HCT116 (cell line): ENCODE results near the gene VPS41. TPM values are rescaled to one million over a fixed set of nuclear protein-coding genes. Genes with fewer than 3 reads are reported as not detected.

Source experiments
- ATAC-seq: fragments of 200-7000 bp; cut with Tn5 transposase; 2 replicates; pipeline ENCODE4 v1.9.1; 2020; ENCODE audit warnings: mild to moderate bottlenecking, moderate library complexity
- BruUV-seq: library from RNA; stranded (reverse); fragments of 400-500 nt; replicated peaks from 2 replicates; lab custom pipeline; 2021; lab: Mats Ljungman, UMichigan
- CTCF ChIA-PET: fragments of 300-600 bp; sonication (Branson Sonifier 250); formaldehyde crosslinking; loops from one replicate; lab custom pipeline; 2021; ENCODE audit warnings: antibody characterized with exemption; lab: Charles Lee
- POLR2A ChIA-PET: fragments of 300-600, 350-600 bp; sonication (Branson Sonifier 250); formaldehyde crosslinking; loops from one replicate; lab custom pipeline; 2021; ENCODE audit warnings: antibody characterized with exemption; lab: Charles Lee
- RAD21 ChIA-PET, 2 experiments: fragments of 300-600 bp; sonication (Branson Sonifier 250); formaldehyde crosslinking; loops; one replicate each; lab custom pipeline; 2023; ENCODE audit warnings: low total read pairs in 2 of 2; ENCODE audit not compliant: uncharacterized antibody in 2 of 2, unreplicated experiment in 2 of 2, low non-redundant PET in 1 of 2; lab: Charles Lee
- DNase-seq: peaks from one replicate; pipeline ENCODE4 v3.0.0-alpha.2; 2010; ENCODE audit warnings: low read depth, low spot score
- H2AFZ ChIP-seq: fragments of 200-600 bp; shearing (Covaris generic), sonication (generic); 2 replicates; pipeline ENCODE4 v1.6.1; 2017; ENCODE audit warnings: low read depth, mixed run types, mixed read lengths, antibody characterized with exemption, low read length; ENCODE audit not compliant: poor library complexity, severe bottlenecking
- H3K27ac ChIP-seq: 2 replicates; pipeline ENCODE4 v1.5.1; 2012; ENCODE audit warnings: low read depth, low read length
- H3K27me3 ChIP-seq: fragments of 200-600 bp; sonication (generic); 2 replicates; pipeline ENCODE4 v1.6.1; 2016; ENCODE audit warnings: mixed run types, low read length, mixed read lengths; ENCODE audit not compliant: insufficient read depth
- H3K36me3 ChIP-seq, 2 experiments: fragments of 200-500 bp in 1 of 2; fragments of 200-600 bp in 1 of 2; sonication (Bioruptor generic) in 1 of 2; sonication (generic) in 1 of 2; 2 replicates each; pipeline versions ENCODE4 v1.5.1 to v1.6.1; 2014 to 2016; ENCODE audit warnings: low read length in 2 of 2, inconsistent platforms in 1 of 2, mixed read lengths in 1 of 2, mixed run types in 1 of 2; ENCODE audit not compliant: insufficient read depth in 2 of 2, control insufficient read depth in 1 of 2
- H3K4me1 ChIP-seq, 2 experiments: fragments of 200-600 bp in 1 of 2; sonication (generic) in 1 of 2; 2 replicates each; pipeline versions ENCODE4 v1.5.1 to v1.6.1; 2012 to 2017; ENCODE audit warnings: low read length in 2 of 2, inconsistent platforms in 1 of 2, mild to moderate bottlenecking in 1 of 2, mixed read lengths in 1 of 2, mixed run types in 1 of 2, moderate library complexity in 1 of 2; ENCODE audit not compliant: insufficient read depth in 2 of 2, control insufficient read depth in 1 of 2
- H3K4me2 ChIP-seq: fragments of 200-600 bp; sonication (generic); 2 replicates; pipeline ENCODE4 v1.6.1; 2017; ENCODE audit warnings: mixed run types, low read length, mixed read lengths
- H3K4me3 ChIP-seq, 2 experiments: fragments of 200-600 bp in 1 of 2; sonication (generic) in 1 of 2; replicated peaks in 1 of 2; 2 replicates each; pipeline ENCODE4 v1.5.1; 2011 to 2016; ENCODE audit warnings: low read length in 2 of 2, control low read depth in 1 of 2, low read depth in 1 of 2, mild to moderate bottlenecking in 1 of 2, mixed read lengths in 1 of 2, mixed run types in 1 of 2
- H3K79me2 ChIP-seq: fragments of 200-600 bp; sonication (generic); 2 replicates; pipeline ENCODE4 v1.6.1; 2017; ENCODE audit warnings: mild to moderate bottlenecking, mixed run types, low read length, moderate library complexity, mixed read lengths; ENCODE audit not compliant: insufficient read depth
- H3K9ac ChIP-seq: fragments of 200-600 bp; sonication (generic); 2 replicates; pipeline ENCODE4 v1.6.1; 2016; ENCODE audit warnings: low read length, mixed read lengths
- H3K9me2 ChIP-seq: fragments of 200-600 bp; sonication (generic), shearing (Covaris generic); 2 replicates; pipeline ENCODE4 v1.6.1; 2017; ENCODE audit warnings: mixed run types, mild to moderate bottlenecking, moderate library complexity; ENCODE audit not compliant: insufficient read depth
- H3K9me3 ChIP-seq, 2 experiments: fragments of 200-500 bp in 1 of 2; fragments of 200-600 bp in 1 of 2; sonication (Bioruptor generic) in 1 of 2; sonication (generic) in 1 of 2; 2 replicates each; pipeline ENCODE4 v1.6.1; 2014 to 2017; ENCODE audit warnings: low read length in 2 of 2, mixed read lengths in 2 of 2, inconsistent platforms in 1 of 2, low read depth in 1 of 2, mild to moderate bottlenecking in 1 of 2, mixed run types in 1 of 2, moderate library complexity in 1 of 2; ENCODE audit not compliant: control insufficient read depth in 1 of 2, insufficient read depth in 1 of 2
- H4K20me1 ChIP-seq: fragments of 200-600 bp; sonication (generic), shearing (Covaris generic); 2 replicates; pipeline ENCODE4 v1.6.1; 2017; ENCODE audit warnings: mixed run types, mild to moderate bottlenecking, moderate library complexity; ENCODE audit not compliant: insufficient read depth
- CBX3 ChIP-seq: IDR thresholded peaks from 2 replicates; pipeline ENCODE4 v1.6.1; 2012; ENCODE audit warnings: low read depth
- EGR1 ChIP-seq: IDR thresholded peaks from 2 replicates; pipeline ENCODE4 v1.6.1; 2012; ENCODE audit warnings: low read depth
- FOSL1 ChIP-seq: IDR thresholded peaks from 2 replicates; pipeline ENCODE4 v1.6.1; 2012; ENCODE audit warnings: low read depth
- POLR2A ChIP-seq: IDR thresholded peaks from 2 replicates; pipeline ENCODE4 v1.7.0; 2011; ENCODE audit warnings: borderline replicate concordance; ENCODE audit not compliant: insufficient read depth, insufficient read length; ENCODE audit errors: extremely low read depth
- POLR2AphosphoS5 ChIP-seq: IDR thresholded peaks from 2 replicates; pipeline ENCODE4 v1.6.1; 2011; ENCODE audit warnings: mild to moderate bottlenecking, low read depth, low read length, moderate library complexity
- RAD21 ChIP-seq: IDR thresholded peaks from 2 replicates; pipeline ENCODE4 v1.6.1; 2012; ENCODE audit warnings: low read depth, mild to moderate bottlenecking
- YY1 ChIP-seq: IDR thresholded peaks from 2 replicates; pipeline ENCODE4 v1.6.1; 2011; ENCODE audit warnings: low read length, low read depth, moderate library complexity, mild to moderate bottlenecking; ENCODE audit not compliant: insufficient replicate concordance; ENCODE audit errors: extremely low read depth
- intact Hi-C: fragments of 100-400 bp; cut with micrococcal nuclease; formaldehyde crosslinking; loops from 2 replicates; pipeline ENCODE4 v1.10.0; 2022
- total RNA-seq: library from RNA; stranded (reverse); gene quantifications from one replicate; pipeline ENCODE4 v1.2.1, GENCODE V29; 2021; ENCODE audit not compliant: unreplicated experiment
- TF ChIP-seq, protein P1 (sequence below), 3 experiments: fragments of 200-600 bp in 1 of 3; sonication (generic) in 1 of 3; IDR thresholded peaks in 2 of 3; conservative IDR thresholded peaks in 1 of 3; 2 replicates each; pipeline ENCODE4 v1.5.1; 2012 to 2017; ENCODE audit warnings: low read depth in 2 of 3, low read length in 2 of 3, antibody characterized with exemption in 1 of 3, borderline replicate concordance in 1 of 3, control low read depth in 1 of 3, mild to moderate bottlenecking in 1 of 3, mixed read lengths in 1 of 3, mixed run types in 1 of 3, moderate library complexity in 1 of 3; ENCODE audit not compliant: insufficient read depth in 1 of 3
- TF ChIP-seq, protein P2 (sequence below): IDR thresholded peaks from 2 replicates; pipeline ENCODE4 v1.6.1; 2011; ENCODE audit warnings: mild to moderate bottlenecking, low read length, moderate library complexity; ENCODE audit not compliant: insufficient replicate concordance; ENCODE audit errors: extremely low read depth
- TF ChIP-seq, protein P3 (sequence below): IDR thresholded peaks from 2 replicates; pipeline ENCODE4 v1.6.1; 2012; ENCODE audit warnings: low read depth
- TF ChIP-seq, protein P4 (sequence below): IDR thresholded peaks from 2 replicates; pipeline ENCODE4 v1.6.1; 2012

The VPS41 gene
- total RNA-seq, 1 experiment from 2014 or later: 72.2 TPM

DNA sequence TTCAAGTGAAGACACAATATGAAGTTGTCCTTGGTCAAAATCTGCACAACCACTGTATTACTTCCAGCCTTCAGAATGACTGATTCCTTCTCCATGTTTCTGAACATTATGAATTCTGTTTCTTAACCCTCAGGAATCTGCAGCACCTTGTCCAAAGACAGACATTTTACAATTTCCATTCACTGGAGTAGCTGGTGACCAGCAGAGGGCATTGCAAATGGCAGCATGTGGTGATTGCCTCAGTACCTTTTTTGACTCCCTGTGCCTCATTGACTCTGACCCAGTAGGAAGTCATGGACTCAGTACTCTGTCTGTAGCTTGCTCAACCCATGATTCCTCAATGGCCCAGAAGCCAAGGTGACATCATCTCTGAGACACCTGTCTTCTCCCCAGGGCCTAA lies 879 bp upstream of the VPS41 start:
- Histone ChIP-seq H3K4me3 (no peak overlapping the region), H3K9me3 (no peaks in the 10 kb centered on the region), H3K27me3 (no peaks in the 10 kb centered on the region), H3K4me1 (peaks cover 0 to 4% of the 10 kb centered on the region in 2 experiments; a peak in 1 of 4 replicates), H3K9ac (no peak overlapping the region), H2AFZ (peak overlapping the region; percentile 50), H3K4me2 (no peak overlapping the region), H3K36me3 (no peaks in the 10 kb centered on the region), H3K9me2 (no peaks in the 10 kb centered on the region), H3K27ac (no peak overlapping the region), H3K79me2 (peaks cover 13% of the 10 kb centered on the region), H4K20me1 (no peaks in the 10 kb centered on the region)
- BruUV-seq: no TSS peak
- ChIA-PET RAD21 (no interaction called here), CTCF (interaction anchor here (1.2 kb wide), 1 partner anchor 22 kb away, joined by 5 read pairs; no protein-coding TSS in a partner anchor), POLR2A (no interaction called here)
- TF ChIP-seq YY1 (peak; percentile 11), EGR1 (no peak)
- TF ChIP-seq, protein P1, sequence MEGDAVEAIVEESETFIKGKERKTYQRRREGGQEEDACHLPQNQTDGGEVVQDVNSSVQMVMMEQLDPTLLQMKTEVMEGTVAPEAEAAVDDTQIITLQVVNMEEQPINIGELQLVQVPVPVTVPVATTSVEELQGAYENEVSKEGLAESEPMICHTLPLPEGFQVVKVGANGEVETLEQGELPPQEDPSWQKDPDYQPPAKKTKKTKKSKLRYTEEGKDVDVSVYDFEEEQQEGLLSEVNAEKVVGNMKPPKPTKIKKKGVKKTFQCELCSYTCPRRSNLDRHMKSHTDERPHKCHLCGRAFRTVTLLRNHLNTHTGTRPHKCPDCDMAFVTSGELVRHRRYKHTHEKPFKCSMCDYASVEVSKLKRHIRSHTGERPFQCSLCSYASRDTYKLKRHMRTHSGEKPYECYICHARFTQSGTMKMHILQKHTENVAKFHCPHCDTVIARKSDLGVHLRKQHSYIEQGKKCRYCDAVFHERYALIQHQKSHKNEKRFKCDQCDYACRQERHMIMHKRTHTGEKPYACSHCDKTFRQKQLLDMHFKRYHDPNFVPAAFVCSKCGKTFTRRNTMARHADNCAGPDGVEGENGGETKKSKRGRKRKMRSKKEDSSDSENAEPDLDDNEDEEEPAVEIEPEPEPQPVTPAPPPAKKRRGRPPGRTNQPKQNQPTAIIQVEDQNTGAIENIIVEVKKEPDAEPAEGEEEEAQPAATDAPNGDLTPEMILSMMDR (IDR thresholded peaks at IDR 0.05 in 2 of 3, conservative IDR thresholded peaks at IDR 0.05 in 1 of 3; ENCODE audit: borderline replicate concordance in 1 of 3, insufficient read depth in 1 of 3, low read depth in 2 of 3, low read length in 2 of 3): peak in 2 of 3 experiments; percentile 30 to 38; a peak in 2 of 6 replicates
- DNase-seq (no peak), ATAC-seq (no peak)
- intact Hi-C loops: no loop called here

DNA sequence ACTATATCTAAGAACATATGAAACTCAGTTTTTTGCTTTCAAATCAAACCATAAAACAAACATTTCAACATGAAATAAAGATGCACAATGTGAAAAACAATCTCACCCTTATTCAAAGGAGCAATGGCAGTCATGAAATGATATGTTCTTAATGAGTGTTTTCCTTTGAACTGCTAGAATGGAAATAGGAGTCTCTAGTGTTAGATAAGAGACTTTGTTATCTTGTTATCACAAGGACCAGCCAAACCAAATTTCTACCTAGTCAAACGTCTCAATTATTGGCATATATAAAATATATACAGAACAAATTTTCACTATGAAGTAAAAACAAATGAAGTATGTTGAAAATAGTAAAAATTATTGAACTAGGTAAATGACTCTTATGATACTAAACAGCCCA lies 1.2 kb downstream of the VPS41 start:
- Histone ChIP-seq H3K27ac (no peak overlapping the region), H3K4me2 (peak overlapping the region; percentile 84), H3K4me3 (peak overlapping the region; percentile 88 to 91), H3K4me1 (peaks cover 0 to 4% of the 10 kb centered on the region in 2 experiments; a peak in 1 of 4 replicates), H3K79me2 (peaks cover 13% of the 10 kb centered on the region), H3K27me3 (no peaks in the 10 kb centered on the region), H3K36me3 (no peaks in the 10 kb centered on the region), H4K20me1 (no peaks in the 10 kb centered on the region), H3K9me2 (no peaks in the 10 kb centered on the region), H3K9me3 (no peaks in the 10 kb centered on the region), H2AFZ (no peak overlapping the region), H3K9ac (no peak overlapping the region)
- intact Hi-C loops: no loop called here
- ChIA-PET RAD21 (no interaction called here), POLR2A (no interaction called here), CTCF (no interaction called here)
- no TSS peak for BruUV-seq
- DNase-seq (no peak), ATAC-seq (no peak)
- TF ChIP-seq RAD21 (no peak), POLR2A (no peak), FOSL1 (no peak), POLR2AphosphoS5 (no peak), YY1 (no peak), CBX3 (no peak), EGR1 (no peak)
- TF ChIP-seq, protein P2, sequence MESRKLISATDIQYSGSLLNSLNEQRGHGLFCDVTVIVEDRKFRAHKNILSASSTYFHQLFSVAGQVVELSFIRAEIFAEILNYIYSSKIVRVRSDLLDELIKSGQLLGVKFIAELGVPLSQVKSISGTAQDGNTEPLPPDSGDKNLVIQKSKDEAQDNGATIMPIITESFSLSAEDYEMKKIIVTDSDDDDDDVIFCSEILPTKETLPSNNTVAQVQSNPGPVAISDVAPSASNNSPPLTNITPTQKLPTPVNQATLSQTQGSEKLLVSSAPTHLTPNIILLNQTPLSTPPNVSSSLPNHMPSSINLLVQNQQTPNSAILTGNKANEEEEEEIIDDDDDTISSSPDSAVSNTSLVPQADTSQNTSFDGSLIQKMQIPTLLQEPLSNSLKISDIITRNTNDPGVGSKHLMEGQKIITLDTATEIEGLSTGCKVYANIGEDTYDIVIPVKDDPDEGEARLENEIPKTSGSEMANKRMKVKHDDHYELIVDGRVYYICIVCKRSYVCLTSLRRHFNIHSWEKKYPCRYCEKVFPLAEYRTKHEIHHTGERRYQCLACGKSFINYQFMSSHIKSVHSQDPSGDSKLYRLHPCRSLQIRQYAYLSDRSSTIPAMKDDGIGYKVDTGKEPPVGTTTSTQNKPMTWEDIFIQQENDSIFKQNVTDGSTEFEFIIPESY: no peak
- TF ChIP-seq, protein P3, sequence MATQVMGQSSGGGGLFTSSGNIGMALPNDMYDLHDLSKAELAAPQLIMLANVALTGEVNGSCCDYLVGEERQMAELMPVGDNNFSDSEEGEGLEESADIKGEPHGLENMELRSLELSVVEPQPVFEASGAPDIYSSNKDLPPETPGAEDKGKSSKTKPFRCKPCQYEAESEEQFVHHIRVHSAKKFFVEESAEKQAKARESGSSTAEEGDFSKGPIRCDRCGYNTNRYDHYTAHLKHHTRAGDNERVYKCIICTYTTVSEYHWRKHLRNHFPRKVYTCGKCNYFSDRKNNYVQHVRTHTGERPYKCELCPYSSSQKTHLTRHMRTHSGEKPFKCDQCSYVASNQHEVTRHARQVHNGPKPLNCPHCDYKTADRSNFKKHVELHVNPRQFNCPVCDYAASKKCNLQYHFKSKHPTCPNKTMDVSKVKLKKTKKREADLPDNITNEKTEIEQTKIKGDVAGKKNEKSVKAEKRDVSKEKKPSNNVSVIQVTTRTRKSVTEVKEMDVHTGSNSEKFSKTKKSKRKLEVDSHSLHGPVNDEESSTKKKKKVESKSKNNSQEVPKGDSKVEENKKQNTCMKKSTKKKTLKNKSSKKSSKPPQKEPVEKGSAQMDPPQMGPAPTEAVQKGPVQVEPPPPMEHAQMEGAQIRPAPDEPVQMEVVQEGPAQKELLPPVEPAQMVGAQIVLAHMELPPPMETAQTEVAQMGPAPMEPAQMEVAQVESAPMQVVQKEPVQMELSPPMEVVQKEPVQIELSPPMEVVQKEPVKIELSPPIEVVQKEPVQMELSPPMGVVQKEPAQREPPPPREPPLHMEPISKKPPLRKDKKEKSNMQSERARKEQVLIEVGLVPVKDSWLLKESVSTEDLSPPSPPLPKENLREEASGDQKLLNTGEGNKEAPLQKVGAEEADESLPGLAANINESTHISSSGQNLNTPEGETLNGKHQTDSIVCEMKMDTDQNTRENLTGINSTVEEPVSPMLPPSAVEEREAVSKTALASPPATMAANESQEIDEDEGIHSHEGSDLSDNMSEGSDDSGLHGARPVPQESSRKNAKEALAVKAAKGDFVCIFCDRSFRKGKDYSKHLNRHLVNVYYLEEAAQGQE: no peak
- TF ChIP-seq, protein P4, sequence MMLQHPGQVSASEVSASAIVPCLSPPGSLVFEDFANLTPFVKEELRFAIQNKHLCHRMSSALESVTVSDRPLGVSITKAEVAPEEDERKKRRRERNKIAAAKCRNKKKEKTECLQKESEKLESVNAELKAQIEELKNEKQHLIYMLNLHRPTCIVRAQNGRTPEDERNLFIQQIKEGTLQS: no peak
